ENCODE results near the gene ADAM12.

The ADAM12 gene

GRCh38 chr10:126210051-126210651, 178.1 kb downstream of the ADAM12 start:
- no peak for DNase-seq (ENCODE audit: low spot score)

- DNase-seq (ENCODE audit: low spot score), result no peak
Measured at GRCh38 chr10:126209451-126209850, 178.8 kb downstream of the ADAM12 start.

GRCh38 chr10:126208726-126209302, 179.5 kb downstream of the ADAM12 start:
- DNase-seq (ENCODE audit: low spot score), result no peak

- DNase-seq (ENCODE audit: low spot score), result no peak
Measured at GRCh38 chr10:126207851-126208250, 180.4 kb downstream of the ADAM12 start.

- DNase-seq (ENCODE audit: low spot score), result no peak
Measured at GRCh38 chr10:126207313-126207771, 180.9 kb downstream of the ADAM12 start.

GRCh38 chr10:126205486-126206205, 182.6 kb downstream of the ADAM12 start:
- DNase-seq (ENCODE audit: low spot score), result no peak

GRCh38 chr10:126204320-126204719, 184.0 kb downstream of the ADAM12 start:
- DNase-seq (ENCODE audit: low spot score), result no peak

- DNase-seq (ENCODE audit: low spot score), result no peak
Measured at GRCh38 chr10:126203746-126204145, 184.5 kb downstream of the ADAM12 start.

- DNase-seq (ENCODE audit: low spot score), result no peak
Measured at GRCh38 chr10:126201603-126202002, 186.7 kb downstream of the ADAM12 start.

- peak; percentile 33 for DNase-seq (ENCODE audit: low spot score)
Measured at GRCh38 chr10:126199221-126199998, 188.9 kb downstream of the ADAM12 start.

GRCh38 chr10:126198681-126199080, 189.6 kb downstream of the ADAM12 start:
- DNase-seq (ENCODE audit: low spot score), result no peak

- DNase-seq (ENCODE audit: low spot score), result no peak
Measured at GRCh38 chr10:126197036-126197543, 191.2 kb downstream of the ADAM12 start.

- DNase-seq (ENCODE audit: low spot score), result no peak
Measured at GRCh38 chr10:126196281-126196680, 192.0 kb downstream of the ADAM12 start.

GRCh38 chr10:126191192-126191591, 197.1 kb downstream of the ADAM12 start:
- no peak for DNase-seq (ENCODE audit: low spot score)

- no peak for DNase-seq (ENCODE audit: low spot score)
Measured at GRCh38 chr10:126188679-126189200, 199.5 kb downstream of the ADAM12 start.

GRCh38 chr10:126187399-126187798, 200.9 kb downstream of the ADAM12 start:
- DNase-seq (ENCODE audit: low spot score), result no peak

GRCh38 chr10:126186766-126187165, 201.5 kb downstream of the ADAM12 start:
- no peak for DNase-seq (ENCODE audit: low spot score)

- DNase-seq (ENCODE audit: low spot score), result no peak
Measured at GRCh38 chr10:126185676-126186447, 202.4 kb downstream of the ADAM12 start.

- DNase-seq (ENCODE audit: low spot score), result no peak
Measured at GRCh38 chr10:126181626-126182025, 206.7 kb downstream of the ADAM12 start.

GRCh38 chr10:126179637-126180036, 208.6 kb downstream of the ADAM12 start:
- no peak for DNase-seq (ENCODE audit: low spot score)

GRCh38 chr10:126177417-126178030, 210.8 kb downstream of the ADAM12 start:
- no peak for DNase-seq (ENCODE audit: low spot score)

All from LoVo (cell line).